ENCODE results near the gene ASB6.
"Not testable (repeated sequence)": the region's sequence is repeated elsewhere in the genome, so short reads cannot be mapped to it uniquely, and the experiment has no call there.

ASB6 gene

GRCh38 chr9:129604056-129604765 lies 37.7 kb downstream of the ASB6 start:
- DNase-seq, result no peak

GRCh38 chr9:129602598-129603415 lies 39.1 kb downstream of the ASB6 start:
- DNase-seq, result no peak

- DNase-seq, result no peak
These were observed 40.8 kb downstream of the ASB6 start for GRCh38 chr9:129601082-129601674.

- DNase-seq, result no peak
These were observed 43.8 kb downstream of the ASB6 start for GRCh38 chr9:129598089-129598596.

- no peak for DNase-seq
These were observed 44.4 kb downstream of the ASB6 start for GRCh38 chr9:129597355-129598088.

GRCh38 chr9:129596541-129597331 lies 45.2 kb downstream of the ASB6 start:
- DNase-seq, result no peak

- no peak for DNase-seq
These were observed 45.9 kb downstream of the ASB6 start for GRCh38 chr9:129595903-129596540.

- DNase-seq, result no peak
These were observed 46.6 kb downstream of the ASB6 start for GRCh38 chr9:129595311-129595741.

- no peak for DNase-seq
These were observed 47.3 kb downstream of the ASB6 start for GRCh38 chr9:129594632-129595031.

GRCh38 chr9:129592790-129593189 lies 49.2 kb downstream of the ASB6 start:
- not testable (repeated sequence) for DNase-seq

- no peak for DNase-seq
These were observed 50.0 kb downstream of the ASB6 start for GRCh38 chr9:129591916-129592315.

GRCh38 chr9:129590466-129590865 lies 51.5 kb downstream of the ASB6 start:
- no peak for DNase-seq

- no peak for DNase-seq
These were observed 54.3 kb downstream of the ASB6 start for GRCh38 chr9:129587487-129588262.

- DNase-seq, result no peak
These were observed 55.3 kb downstream of the ASB6 start for GRCh38 chr9:129586685-129587084.

- DNase-seq, result no peak
These were observed 55.7 kb downstream of the ASB6 start for GRCh38 chr9:129586245-129586644.

GRCh38 chr9:129585352-129585751 lies 56.6 kb downstream of the ASB6 start:
- no peak for DNase-seq
